HCT116 (cell line): ENCODE measurements around the gene VPS33A. TPM values are rescaled to one million over a fixed set of nuclear protein-coding genes. Genes with fewer than 3 reads are reported as not detected.

Source experiments
- ATAC-seq: fragments of 200-7000 bp; cut with Tn5 transposase; 2 replicates; pipeline ENCODE4 v1.9.1; 2020; ENCODE audit warnings: mild to moderate bottlenecking, moderate library complexity
- BruUV-seq: library from RNA; stranded (reverse); fragments of 400-500 nt; replicated peaks from 2 replicates; lab custom pipeline; 2021; lab: Mats Ljungman, UMichigan
- CTCF ChIA-PET: fragments of 300-600 bp; sonication (Branson Sonifier 250); formaldehyde crosslinking; loops from one replicate; lab custom pipeline; 2021; ENCODE audit warnings: antibody characterized with exemption; lab: Charles Lee
- POLR2A ChIA-PET: fragments of 300-600, 350-600 bp; sonication (Branson Sonifier 250); formaldehyde crosslinking; loops from one replicate; lab custom pipeline; 2021; ENCODE audit warnings: antibody characterized with exemption; lab: Charles Lee
- RAD21 ChIA-PET, 2 experiments: fragments of 300-600 bp; sonication (Branson Sonifier 250); formaldehyde crosslinking; loops; one replicate each; lab custom pipeline; 2023; ENCODE audit warnings: low total read pairs in 2 of 2; ENCODE audit not compliant: uncharacterized antibody in 2 of 2, unreplicated experiment in 2 of 2, low non-redundant PET in 1 of 2; lab: Charles Lee
- DNase-seq: peaks from one replicate; pipeline ENCODE4 v3.0.0-alpha.2; 2010; ENCODE audit warnings: low read depth, low spot score
- H2AFZ ChIP-seq: fragments of 200-600 bp; shearing (Covaris generic), sonication (generic); 2 replicates; pipeline ENCODE4 v1.6.1; 2017; ENCODE audit warnings: low read depth, mixed run types, mixed read lengths, antibody characterized with exemption, low read length; ENCODE audit not compliant: poor library complexity, severe bottlenecking
- H3K27ac ChIP-seq: 2 replicates; pipeline ENCODE4 v1.5.1; 2012; ENCODE audit warnings: low read depth, low read length
- H3K27me3 ChIP-seq: fragments of 200-600 bp; sonication (generic); 2 replicates; pipeline ENCODE4 v1.6.1; 2016; ENCODE audit warnings: mixed run types, low read length, mixed read lengths; ENCODE audit not compliant: insufficient read depth
- H3K36me3 ChIP-seq, 2 experiments: fragments of 200-500 bp in 1 of 2; fragments of 200-600 bp in 1 of 2; sonication (Bioruptor generic) in 1 of 2; sonication (generic) in 1 of 2; 2 replicates each; pipeline versions ENCODE4 v1.5.1 to v1.6.1; 2014 to 2016; ENCODE audit warnings: low read length in 2 of 2, inconsistent platforms in 1 of 2, mixed read lengths in 1 of 2, mixed run types in 1 of 2; ENCODE audit not compliant: insufficient read depth in 2 of 2, control insufficient read depth in 1 of 2
- H3K4me1 ChIP-seq, 2 experiments: fragments of 200-600 bp in 1 of 2; sonication (generic) in 1 of 2; 2 replicates each; pipeline versions ENCODE4 v1.5.1 to v1.6.1; 2012 to 2017; ENCODE audit warnings: low read length in 2 of 2, inconsistent platforms in 1 of 2, mild to moderate bottlenecking in 1 of 2, mixed read lengths in 1 of 2, mixed run types in 1 of 2, moderate library complexity in 1 of 2; ENCODE audit not compliant: insufficient read depth in 2 of 2, control insufficient read depth in 1 of 2
- H3K4me2 ChIP-seq: fragments of 200-600 bp; sonication (generic); 2 replicates; pipeline ENCODE4 v1.6.1; 2017; ENCODE audit warnings: mixed run types, low read length, mixed read lengths
- H3K4me3 ChIP-seq, 2 experiments: fragments of 200-600 bp in 1 of 2; sonication (generic) in 1 of 2; replicated peaks in 1 of 2; 2 replicates each; pipeline ENCODE4 v1.5.1; 2011 to 2016; ENCODE audit warnings: low read length in 2 of 2, control low read depth in 1 of 2, low read depth in 1 of 2, mild to moderate bottlenecking in 1 of 2, mixed read lengths in 1 of 2, mixed run types in 1 of 2
- H3K79me2 ChIP-seq: fragments of 200-600 bp; sonication (generic); 2 replicates; pipeline ENCODE4 v1.6.1; 2017; ENCODE audit warnings: mild to moderate bottlenecking, mixed run types, low read length, moderate library complexity, mixed read lengths; ENCODE audit not compliant: insufficient read depth
- H3K9ac ChIP-seq: fragments of 200-600 bp; sonication (generic); 2 replicates; pipeline ENCODE4 v1.6.1; 2016; ENCODE audit warnings: low read length, mixed read lengths
- H3K9me2 ChIP-seq: fragments of 200-600 bp; sonication (generic), shearing (Covaris generic); 2 replicates; pipeline ENCODE4 v1.6.1; 2017; ENCODE audit warnings: mixed run types, mild to moderate bottlenecking, moderate library complexity; ENCODE audit not compliant: insufficient read depth
- H3K9me3 ChIP-seq, 2 experiments: fragments of 200-500 bp in 1 of 2; fragments of 200-600 bp in 1 of 2; sonication (Bioruptor generic) in 1 of 2; sonication (generic) in 1 of 2; 2 replicates each; pipeline ENCODE4 v1.6.1; 2014 to 2017; ENCODE audit warnings: low read length in 2 of 2, mixed read lengths in 2 of 2, inconsistent platforms in 1 of 2, low read depth in 1 of 2, mild to moderate bottlenecking in 1 of 2, mixed run types in 1 of 2, moderate library complexity in 1 of 2; ENCODE audit not compliant: control insufficient read depth in 1 of 2, insufficient read depth in 1 of 2
- H4K20me1 ChIP-seq: fragments of 200-600 bp; sonication (generic), shearing (Covaris generic); 2 replicates; pipeline ENCODE4 v1.6.1; 2017; ENCODE audit warnings: mixed run types, mild to moderate bottlenecking, moderate library complexity; ENCODE audit not compliant: insufficient read depth
- ATF3 ChIP-seq: IDR thresholded peaks from 2 replicates; pipeline ENCODE4 v1.6.1; 2012
- CTCF ChIP-seq, 3 experiments: fragments of 200-600 bp in 1 of 3; sonication (generic) in 1 of 3; IDR thresholded peaks in 2 of 3; conservative IDR thresholded peaks in 1 of 3; 2 replicates each; pipeline ENCODE4 v1.5.1; 2012 to 2017; ENCODE audit warnings: low read depth in 2 of 3, low read length in 2 of 3, antibody characterized with exemption in 1 of 3, borderline replicate concordance in 1 of 3, control low read depth in 1 of 3, mild to moderate bottlenecking in 1 of 3, mixed read lengths in 1 of 3, mixed run types in 1 of 3, moderate library complexity in 1 of 3; ENCODE audit not compliant: insufficient read depth in 1 of 3
- EZH2phosphoT487 ChIP-seq: fragments of 200-600 bp; IDR thresholded peaks from 2 replicates; pipeline ENCODE4 v1.6.1; 2018; ENCODE audit warnings: antibody characterized with exemption, borderline replicate concordance
- RAD21 ChIP-seq: IDR thresholded peaks from 2 replicates; pipeline ENCODE4 v1.6.1; 2012; ENCODE audit warnings: low read depth, mild to moderate bottlenecking
- SRF ChIP-seq: IDR thresholded peaks from 2 replicates; pipeline ENCODE4 v1.6.1; 2012; ENCODE audit warnings: low read depth
- ZNF274 ChIP-seq: fragments of 200-500 bp; sonication (Bioruptor generic); IDR thresholded peaks from 2 replicates; pipeline ENCODE4 v1.6.1; 2014; ENCODE audit warnings: mild to moderate bottlenecking, low read depth, low read length, inconsistent platforms
- intact Hi-C: fragments of 100-400 bp; cut with micrococcal nuclease; formaldehyde crosslinking; loops from 2 replicates; pipeline ENCODE4 v1.10.0; 2022
- total RNA-seq: library from RNA; stranded (reverse); gene quantifications from one replicate; pipeline ENCODE4 v1.2.1, GENCODE V29; 2021; ENCODE audit not compliant: unreplicated experiment

Gene VPS33A
- total RNA-seq, 1 experiment from 2014 or later: 19.4 TPM

DNA sequence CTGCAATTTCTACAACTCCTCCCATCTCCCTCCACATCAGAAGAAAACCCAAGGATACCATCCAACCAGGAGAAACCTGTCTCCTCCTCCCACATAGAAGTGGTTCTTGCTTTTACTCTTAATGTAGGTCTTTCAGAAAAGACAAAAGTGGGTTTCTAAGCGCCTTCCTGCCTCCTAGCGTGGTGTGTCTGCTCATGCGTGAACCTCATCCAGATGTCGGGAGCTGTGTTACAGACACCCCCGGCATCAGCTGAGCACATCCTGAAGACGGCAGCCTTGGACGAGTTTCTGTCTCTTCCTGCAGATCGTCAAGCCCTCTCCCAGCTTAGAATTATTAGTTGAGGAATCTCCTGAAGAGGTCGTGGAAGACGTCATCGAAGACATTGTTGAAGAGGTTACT is 73.9 kb downstream of the VPS33A start (continued):
- TF ChIP-seq EZH2phosphoT487 (no peak), ZNF274 (no peak), SRF (no peak)

GRCh38 chr12:122190842-122191668 is 75.2 kb downstream of the VPS33A start:
- peak overlapping the region; percentile 78 for H2AFZ ChIP-seq
- TF ChIP-seq CTCF (IDR thresholded peaks at IDR 0.05 in 2 of 3, conservative IDR thresholded peaks at IDR 0.05 in 1 of 3; ENCODE audit: borderline replicate concordance in 1 of 3, insufficient read depth in 1 of 3, low read depth in 2 of 3, low read length in 2 of 3) (peak; percentile 89 to 95 (median 91)), RAD21 (peak; percentile 93), ATF3 (no peak)

More at GRCh38 chr12:122190842-122191668, 75.2 kb downstream of the VPS33A start:
- RAD21 ChIA-PET: interaction anchor here (0.6 to 0.9 kb wide), 5 partner anchors 12 to 137 kb away, joined by 3 to 5 read pairs (median 3); partner anchors contain the start of gene B3GNT4 (in 1 of the 2)
- Histone ChIP-seq H3K79me2 (no peaks in the 10 kb centered on the region), H4K20me1 (no peaks in the 10 kb centered on the region), H3K9ac (no peak overlapping the region), H3K4me2 (no peak overlapping the region), H3K9me2 (no peaks in the 10 kb centered on the region), H3K9me3 (peaks cover 0 to 10% of the 10 kb centered on the region in 2 experiments; a peak in 2 of 4 replicates), H3K4me1 (no peaks in the 10 kb centered on the region), H3K4me3 (no peak overlapping the region), H3K27me3 (no peaks in the 10 kb centered on the region), H3K36me3 (no peaks in the 10 kb centered on the region), H3K27ac (no peak overlapping the region)
- intact Hi-C loops: loop anchor here (1.0 to 2.0 kb wide), 3 partner anchors 60 to 137 kb away; no protein-coding TSS in a partner anchor
- CTCF ChIA-PET: interaction anchor here (0.6 to 1.8 kb wide), 7 partner anchors 12 to 273 kb away, joined by 3 to 12 read pairs (median 3); partner anchors contain the start of genes B3GNT4 and CFAP251
- ATAC-seq (peak; percentile 98), DNase-seq (peak; percentile 72)
- POLR2A ChIA-PET: no interaction called here
- BruUV-seq: no TSS peak
